Measurements from ENCODE around the gene HAUS8. TPM values are rescaled to one million over a fixed set of nuclear protein-coding genes. Genes with fewer than 3 reads are reported as not detected.

The HAUS8 gene
- total RNA-seq, 1 donor from 2014 or later = 8.1 TPM

GRCh38 chr19:17011485-17011884 lies 63.8 kb downstream of the HAUS8 start:
- TF ChIP-seq, protein P1, sequence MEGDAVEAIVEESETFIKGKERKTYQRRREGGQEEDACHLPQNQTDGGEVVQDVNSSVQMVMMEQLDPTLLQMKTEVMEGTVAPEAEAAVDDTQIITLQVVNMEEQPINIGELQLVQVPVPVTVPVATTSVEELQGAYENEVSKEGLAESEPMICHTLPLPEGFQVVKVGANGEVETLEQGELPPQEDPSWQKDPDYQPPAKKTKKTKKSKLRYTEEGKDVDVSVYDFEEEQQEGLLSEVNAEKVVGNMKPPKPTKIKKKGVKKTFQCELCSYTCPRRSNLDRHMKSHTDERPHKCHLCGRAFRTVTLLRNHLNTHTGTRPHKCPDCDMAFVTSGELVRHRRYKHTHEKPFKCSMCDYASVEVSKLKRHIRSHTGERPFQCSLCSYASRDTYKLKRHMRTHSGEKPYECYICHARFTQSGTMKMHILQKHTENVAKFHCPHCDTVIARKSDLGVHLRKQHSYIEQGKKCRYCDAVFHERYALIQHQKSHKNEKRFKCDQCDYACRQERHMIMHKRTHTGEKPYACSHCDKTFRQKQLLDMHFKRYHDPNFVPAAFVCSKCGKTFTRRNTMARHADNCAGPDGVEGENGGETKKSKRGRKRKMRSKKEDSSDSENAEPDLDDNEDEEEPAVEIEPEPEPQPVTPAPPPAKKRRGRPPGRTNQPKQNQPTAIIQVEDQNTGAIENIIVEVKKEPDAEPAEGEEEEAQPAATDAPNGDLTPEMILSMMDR (IDR thresholded peaks at IDR 0.05) = no peak
- Histone ChIP-seq H3K36me3 (no peaks in the 10 kb centered on the region), H3K9me3 (no peaks in the 10 kb centered on the region), H3K27me3 (no peaks in the 10 kb centered on the region), H3K27ac (no peak overlapping the region), H3K4me1 (no peaks in the 10 kb centered on the region), H3K4me3 (no peak overlapping the region)
- ATAC-seq = no peak
- no peak for DNase-seq
- intact Hi-C loops (cut with DNase I) = no loop called here

DNA sequence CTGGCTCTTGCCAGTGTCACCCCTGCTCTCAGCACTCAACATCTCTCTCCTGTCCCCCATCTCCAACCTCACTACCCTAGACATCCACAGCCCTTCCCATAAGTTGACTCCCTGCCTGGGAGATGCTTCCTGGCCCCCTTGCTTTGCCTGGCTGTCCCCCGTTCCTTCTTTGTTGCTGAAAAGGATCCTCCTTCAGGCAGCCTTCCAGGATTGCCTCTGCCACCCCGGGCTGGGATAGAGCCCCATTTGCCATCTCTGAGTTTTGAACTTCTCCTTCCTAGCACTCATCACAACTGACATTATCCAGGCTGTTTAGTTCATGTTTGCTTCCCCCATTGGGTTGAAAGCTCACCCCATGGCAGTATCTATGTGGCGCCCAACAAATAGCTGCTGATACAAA lies 68.7 kb downstream of the HAUS8 start:
- DNase-seq (no peak), ATAC-seq (no peak)
- Histone ChIP-seq H3K4me3 (no peak overlapping the region), H3K9me3 (no peaks in the 10 kb centered on the region), H3K4me1 (no peaks in the 10 kb centered on the region), H3K27me3 (no peaks in the 10 kb centered on the region), H3K27ac (no peak overlapping the region), H3K36me3 (no peaks in the 10 kb centered on the region)
- intact Hi-C loops (cut with DNase I) = no loop called here
- TF ChIP-seq, protein P1 (IDR thresholded peaks at IDR 0.05) = no peak

DNA sequence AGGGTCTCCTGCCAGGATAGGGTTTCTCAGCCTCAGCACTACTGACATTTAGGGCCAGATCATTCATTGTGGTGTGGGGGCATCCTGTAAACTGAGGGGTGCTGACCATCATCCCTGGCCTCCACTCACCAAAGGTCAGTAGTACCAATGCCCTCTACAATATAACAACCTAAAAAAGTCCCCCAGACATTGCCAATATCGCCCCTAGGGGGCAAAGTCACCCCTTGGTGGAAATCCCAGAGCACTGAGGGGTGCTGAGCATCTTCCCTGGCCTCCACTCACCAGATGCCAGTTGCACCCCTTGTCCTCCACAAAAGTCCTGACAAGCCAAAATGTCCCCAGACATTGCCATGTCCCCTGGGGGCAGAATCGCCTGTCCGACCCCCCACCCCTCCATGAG lies 70.3 kb downstream of the HAUS8 start:
- Histone ChIP-seq H3K4me1 (no peaks in the 10 kb centered on the region), H3K9me3 (no peaks in the 10 kb centered on the region), H3K27me3 (no peaks in the 10 kb centered on the region), H3K27ac (no peak overlapping the region), H3K36me3 (no peaks in the 10 kb centered on the region), H3K4me3 (no peak overlapping the region)
- ATAC-seq (no peak), DNase-seq (no peak)
- intact Hi-C loops (cut with DNase I) = no loop called here
- TF ChIP-seq, protein P1 (IDR thresholded peaks at IDR 0.05) = no peak

GRCh38 chr19:17004386-17004785 lies 70.9 kb downstream of the HAUS8 start:
- Histone ChIP-seq H3K36me3 (no peaks in the 10 kb centered on the region), H3K27me3 (no peaks in the 10 kb centered on the region), H3K27ac (no peak overlapping the region), H3K4me3 (no peak overlapping the region), H3K9me3 (no peaks in the 10 kb centered on the region), H3K4me1 (no peaks in the 10 kb centered on the region)
- ATAC-seq (no peak), DNase-seq (no peak)
- TF ChIP-seq, protein P1 (IDR thresholded peaks at IDR 0.05) = no peak
- intact Hi-C loops (cut with DNase I) = no loop called here

DNA sequence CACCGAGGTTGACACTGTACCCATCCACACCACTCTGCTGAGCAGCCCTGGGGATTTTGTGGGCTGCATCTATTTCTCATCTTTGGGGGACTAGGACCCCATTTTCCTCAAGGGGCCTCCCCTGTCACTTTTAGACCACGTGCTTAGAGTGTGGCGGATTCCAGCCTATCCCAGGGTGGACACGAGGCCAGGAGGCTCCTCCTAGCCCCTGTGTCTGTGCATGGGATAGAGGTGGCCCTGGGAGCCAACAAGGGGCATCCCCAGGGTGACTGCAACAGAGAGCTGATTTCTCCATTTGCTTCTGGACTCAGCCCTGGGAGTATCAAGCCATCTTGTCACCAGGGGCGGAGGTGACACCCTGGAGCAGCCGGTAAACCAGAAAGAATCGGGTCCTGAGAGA lies 72.8 kb downstream of the HAUS8 start:
- H3K36me3 ChIP-seq = no peaks in the 10 kb centered on the region

More for the DNA sequence above, 72.8 kb downstream of the HAUS8 start:
- H3K27me3 ChIP-seq = no peaks in the 10 kb centered on the region
- TF ChIP-seq, protein P1 (IDR thresholded peaks at IDR 0.05) = no peak
- peak; percentile 8 for ATAC-seq
- intact Hi-C loops (cut with DNase I) = no loop called here
- no peak for DNase-seq
- H3K27ac ChIP-seq = no peak overlapping the region
- no peaks in the 10 kb centered on the region for H3K9me3 ChIP-seq
- H3K4me1 ChIP-seq = no peaks in the 10 kb centered on the region
- H3K4me3 ChIP-seq = no peak overlapping the region
